HUES64 (cell line): Measurements from ENCODE around the gene SLC50A1.

Experiments used
- H3K27ac ChIP-seq: 2 replicates; pipeline ENCODE4 v1.7.0; 2013; ENCODE audit warnings: low read depth, low read length, inconsistent platforms
- H3K27me3 ChIP-seq: 2 replicates; pipeline ENCODE4 v1.6.1; 2013; ENCODE audit warnings: mild to moderate bottlenecking, low read length; ENCODE audit not compliant: insufficient read depth
- H3K36me3 ChIP-seq: 2 replicates; pipeline ENCODE4 v1.6.1; 2013; ENCODE audit warnings: mild to moderate bottlenecking, low read length; ENCODE audit not compliant: insufficient read depth
- H3K4me1 ChIP-seq: 2 replicates; pipeline ENCODE4 v1.6.1; 2013; ENCODE audit warnings: mild to moderate bottlenecking, low read length, moderate library complexity; ENCODE audit not compliant: insufficient read depth
- H3K4me3 ChIP-seq: 2 replicates; pipeline ENCODE4 v1.5.1; 2013; ENCODE audit warnings: mild to moderate bottlenecking, low read length, moderate library complexity
- H3K9ac ChIP-seq: 2 replicates; pipeline ENCODE4 v1.6.1; 2013; ENCODE audit warnings: mild to moderate bottlenecking, low read depth, low read length
- H3K9me3 ChIP-seq: 2 replicates; pipeline ENCODE4 v1.6.1; 2013; ENCODE audit warnings: low read depth, low read length; ENCODE audit not compliant: insufficient read depth
- WGBS: fragments of 150-250, 120-280 bp; methylation state at CpG from one replicate; pipeline ENCODE4 v1.1.7; 2013; ENCODE audit warnings: missing lambda C conversion rate; 5-methylcytosine and 5-hydroxymethylcytosine counted together

Gene SLC50A1

GRCh38 chr1:155173478-155174323, 38.0 kb downstream of the SLC50A1 start, which contains the start of gene TRIM46:
Gene TRIM46 (plus strand): TSS chr1:155173849. CDS start chr1:155173967, 118 bp downstream.
- Histone ChIP-seq H3K27me3 (no peaks in the 10 kb centered on the region), H3K9ac (peak within 1 kb of the TSS; percentile 80), H3K4me3 (peak within 1 kb of the TSS; percentile 81), H3K4me1 (peaks cover 5% of the 10 kb centered on the region; the same call in 1 of the 2 replicates), H3K36me3 (peaks cover 36% of the 10 kb centered on the region), H3K9me3 (no peaks in the 10 kb centered on the region), H3K27ac (peak within 1 kb of the TSS; percentile 87)
- WGBS: under 1% methylated on average over 36 of the region's 38 CpGs

GRCh38 chr1:155174324-155175280, 39.0 kb downstream of the SLC50A1 start:
- H3K9ac ChIP-seq: 0 out of 2 replicates have a peak overlapping the region, but pooled peaks have one; percentile 2
- H3K4me1 ChIP-seq: peaks cover 5% of the 10 kb centered on the region; the same call in 1 of the 2 replicates
- no peaks in the 10 kb centered on the region for H3K27me3 ChIP-seq
- WGBS: 5% methylated on average over 35 of the region's 35 CpGs
- no peaks in the 10 kb centered on the region for H3K9me3 ChIP-seq
- peak overlapping the region; percentile 66; the same call in 1 of the 2 replicates for H3K27ac ChIP-seq
- H3K36me3 ChIP-seq: peaks cover 36% of the 10 kb centered on the region
- H3K4me3 ChIP-seq: peak overlapping the region; percentile 81

GRCh38 chr1:155175281-155175926, 39.8 kb downstream of the SLC50A1 start:
- peaks cover 34% of the 10 kb centered on the region for H3K36me3 ChIP-seq
- no peak overlapping the region for H3K9ac ChIP-seq
- 93% methylated on average over 12 of the region's 12 CpGs for WGBS
- H3K27ac ChIP-seq: no peak overlapping the region
- H3K4me3 ChIP-seq: peak overlapping the region; percentile 81
- H3K27me3 ChIP-seq: no peaks in the 10 kb centered on the region
- H3K9me3 ChIP-seq: no peaks in the 10 kb centered on the region
- H3K4me1 ChIP-seq: peaks cover 5% of the 10 kb centered on the region; the same call in 1 of the 2 replicates

DNA sequence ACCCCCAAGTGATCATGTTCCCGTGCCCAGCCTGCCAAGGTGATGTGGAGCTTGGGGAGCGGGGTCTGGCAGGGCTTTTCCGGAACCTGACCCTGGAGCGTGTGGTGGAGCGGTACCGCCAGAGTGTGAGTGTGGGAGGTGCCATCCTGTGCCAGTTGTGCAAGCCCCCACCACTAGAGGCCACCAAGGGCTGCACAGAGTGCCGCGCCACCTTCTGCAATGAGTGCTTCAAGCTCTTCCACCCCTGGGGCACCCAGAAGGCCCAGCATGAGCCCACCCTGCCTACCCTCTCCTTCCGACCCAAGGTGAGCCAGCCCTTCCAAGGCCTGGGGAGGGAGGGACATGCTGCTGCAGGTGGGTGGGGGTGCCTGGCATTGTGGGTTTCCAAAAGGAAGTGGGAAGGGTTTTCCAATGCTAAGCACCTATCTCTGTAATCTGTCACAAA, 40.3 kb downstream of the SLC50A1 start:
- Histone ChIP-seq H3K27ac (no peak overlapping the region), H3K4me3 (no peak overlapping the region), H3K4me1 (peaks cover 5% of the 10 kb centered on the region; the same call in 1 of the 2 replicates), H3K9ac (no peak overlapping the region), H3K36me3 (peaks cover 33% of the 10 kb centered on the region), H3K9me3 (no peaks in the 10 kb centered on the region), H3K27me3 (no peaks in the 10 kb centered on the region)
- WGBS: 90% methylated on average over 9 of the region's 9 CpGs

- no peak overlapping the region for H3K27ac ChIP-seq
- H3K9ac ChIP-seq: no peak overlapping the region
- 74% methylated on average over 8 of the region's 8 CpGs for WGBS
- H3K27me3 ChIP-seq: no peaks in the 10 kb centered on the region
- peaks cover 5% of the 10 kb centered on the region; the same call in 1 of the 2 replicates for H3K4me1 ChIP-seq
- H3K36me3 ChIP-seq: peaks cover 40% of the 10 kb centered on the region
- no peaks in the 10 kb centered on the region for H3K9me3 ChIP-seq
- no peak overlapping the region for H3K4me3 ChIP-seq
These were observed 41.0 kb downstream of the SLC50A1 start for GRCh38 chr1:155176544-155177071.

GRCh38 chr1:155177192-155177917, 41.7 kb downstream of the SLC50A1 start:
- H3K4me1 ChIP-seq: peaks cover under 1% of the 10 kb centered on the region; the same call in 1 of the 2 replicates
- no peak overlapping the region for H3K9ac ChIP-seq
- 90% methylated on average over 11 of the region's 11 CpGs for WGBS
- no peak overlapping the region for H3K4me3 ChIP-seq
- H3K9me3 ChIP-seq: no peaks in the 10 kb centered on the region
- peaks cover 46% of the 10 kb centered on the region for H3K36me3 ChIP-seq
- no peaks in the 10 kb centered on the region for H3K27me3 ChIP-seq
- H3K27ac ChIP-seq: no peak overlapping the region

DNA sequence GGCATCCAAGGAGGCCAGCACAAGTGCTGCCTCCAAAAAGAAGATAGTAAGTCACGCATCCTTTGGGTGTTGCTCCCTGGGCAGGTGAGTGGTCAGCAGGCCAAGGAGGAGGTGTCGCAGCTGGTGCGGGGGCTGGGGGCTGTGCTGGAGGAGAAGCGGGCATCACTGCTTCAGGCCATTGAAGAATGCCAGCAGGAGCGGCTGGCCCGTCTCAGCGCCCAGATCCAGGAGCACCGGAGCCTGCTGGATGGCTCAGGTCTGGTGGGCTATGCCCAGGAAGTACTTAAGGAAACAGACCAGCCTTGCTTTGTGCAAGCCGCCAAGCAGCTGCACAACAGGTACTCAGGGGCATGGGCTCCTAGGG, 42.2 kb downstream of the SLC50A1 start:
- H3K9me3 ChIP-seq: no peaks in the 10 kb centered on the region
- no peaks in the 10 kb centered on the region for H3K4me1 ChIP-seq
- 89% methylated on average over 9 of the region's 9 CpGs for WGBS
- no peak overlapping the region for H3K4me3 ChIP-seq
- peaks cover 47% of the 10 kb centered on the region for H3K36me3 ChIP-seq
- no peaks in the 10 kb centered on the region for H3K27me3 ChIP-seq
- no peak overlapping the region for H3K9ac ChIP-seq
- no peak overlapping the region for H3K27ac ChIP-seq

DNA sequence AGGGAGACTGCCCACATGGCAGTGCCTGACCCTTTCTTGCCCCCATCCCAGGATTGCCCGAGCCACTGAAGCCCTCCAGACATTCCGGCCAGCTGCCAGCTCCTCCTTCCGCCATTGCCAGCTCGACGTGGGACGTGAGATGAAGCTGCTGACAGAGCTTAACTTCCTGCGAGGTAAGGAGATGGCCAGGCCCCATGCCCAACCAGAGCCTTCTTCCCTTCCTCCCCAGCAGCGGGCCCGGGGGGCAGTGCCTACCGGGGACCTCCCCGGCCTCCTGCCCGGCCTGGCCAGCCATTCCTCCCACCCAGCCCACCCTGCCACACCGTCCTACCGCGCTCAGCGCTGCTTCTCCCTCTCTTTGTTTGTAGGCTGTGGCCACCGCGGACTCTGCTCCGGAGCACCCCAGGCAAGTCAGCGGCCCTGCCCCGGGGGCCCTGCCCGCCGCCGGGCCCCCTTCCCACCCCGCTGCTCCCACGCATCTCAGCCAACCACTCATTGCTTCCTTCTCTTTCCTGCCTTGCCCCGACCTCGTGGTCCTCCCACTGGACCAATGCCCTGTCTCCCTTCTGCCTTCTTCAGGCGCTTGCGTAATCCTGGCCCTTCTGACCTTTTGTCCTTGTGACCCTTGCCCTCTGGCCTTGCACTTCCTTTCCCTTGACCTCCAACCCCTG, 42.9 kb downstream of the SLC50A1 start:
- Histone ChIP-seq H3K27me3 (no peaks in the 10 kb centered on the region), H3K36me3 (peaks cover 48% of the 10 kb centered on the region), H3K4me3 (no peak overlapping the region), H3K9me3 (no peaks in the 10 kb centered on the region), H3K4me1 (no peaks in the 10 kb centered on the region), H3K27ac (no peak overlapping the region), H3K9ac (no peak overlapping the region)
- WGBS: 94% methylated on average over 30 of the region's 30 CpGs

- Histone ChIP-seq H3K27me3 (no peaks in the 10 kb centered on the region), H3K4me1 (no peaks in the 10 kb centered on the region), H3K4me3 (no peak overlapping the region), H3K9ac (no peak overlapping the region), H3K36me3 (peaks cover 53% of the 10 kb centered on the region), H3K27ac (no peak overlapping the region), H3K9me3 (no peaks in the 10 kb centered on the region)
- 96% methylated on average over 31 of the region's 31 CpGs for WGBS
These were observed 43.7 kb downstream of the SLC50A1 start for GRCh38 chr1:155179112-155180031.
